Activated naive CD8-positive, alpha-beta T cell treated with anti-CD3 and anti-CD28 coated beads, Interleukin-2, amount 50 U/mL, for 16 hours (primary cell): ENCODE results near the gene IGFN1.

Source experiments
- DNase-seq: peaks from one replicate; pipeline ENCODE4 v3.0.0-alpha.2; 2020; ENCODE audit warnings: low read depth, low spot score

IGFN1 gene

GRCh38 chr1:201185123-201185453 lies 5.5 kb upstream of the IGFN1 start:
- no peak for DNase-seq

- no peak for DNase-seq
Observed at GRCh38 chr1:201185527-201186128, 5.0 kb upstream of the IGFN1 start.

- no peak for DNase-seq
Observed at GRCh38 chr1:201186192-201186591, 4.4 kb upstream of the IGFN1 start.

GRCh38 chr1:201189085-201189484 lies 1.5 kb upstream of the IGFN1 start:
- DNase-seq = no peak

GRCh38 chr1:201190005-201190404 lies 619 bp upstream of the IGFN1 start:
- DNase-seq = no peak

GRCh38 chr1:201191653-201192260 lies 1.1 kb downstream of the IGFN1 start:
- DNase-seq = no peak

- no peak for DNase-seq
Observed at GRCh38 chr1:201192261-201192788, 1.7 kb downstream of the IGFN1 start.

GRCh38 chr1:201194046-201194445 lies 3.4 kb downstream of the IGFN1 start:
- no peak for DNase-seq

GRCh38 chr1:201198598-201198997 lies 8.0 kb downstream of the IGFN1 start:
- no peak for DNase-seq

GRCh38 chr1:201205036-201205435 lies 14.4 kb downstream of the IGFN1 start:
- no peak for DNase-seq

GRCh38 chr1:201206176-201206575 lies 15.6 kb downstream of the IGFN1 start:
- DNase-seq = no peak

- DNase-seq = no peak
Observed at GRCh38 chr1:201207046-201207445, 16.4 kb downstream of the IGFN1 start.

GRCh38 chr1:201208236-201208635 lies 17.6 kb downstream of the IGFN1 start:
- no peak for DNase-seq

- DNase-seq = no peak
Observed at GRCh38 chr1:201212056-201212455, 21.4 kb downstream of the IGFN1 start.

- no peak for DNase-seq
Observed at GRCh38 chr1:201212461-201213055, 21.9 kb downstream of the IGFN1 start.

- DNase-seq = no peak
Observed at GRCh38 chr1:201213106-201213770, 22.6 kb downstream of the IGFN1 start.

- DNase-seq = no peak
Observed at GRCh38 chr1:201213926-201214325, 23.3 kb downstream of the IGFN1 start.

- no peak for DNase-seq
Observed at GRCh38 chr1:201214461-201214860, 23.8 kb downstream of the IGFN1 start.

- no peak for DNase-seq
Observed at GRCh38 chr1:201214886-201215285, 24.3 kb downstream of the IGFN1 start.

GRCh38 chr1:201215531-201216357 lies 25.1 kb downstream of the IGFN1 start:
- no peak for DNase-seq

- no peak for DNase-seq
Observed at GRCh38 chr1:201216395-201217085, 25.9 kb downstream of the IGFN1 start.
